Activated CD8-positive, alpha-beta T cell treated with anti-CD3 and anti-CD28 coated beads for 36 hours (primary cell): Measurements from ENCODE around the gene FBXO42. TPM values are rescaled to one million over a fixed set of nuclear protein-coding genes. Genes with fewer than 3 reads are reported as not detected.

Source experiments
- ATAC-seq: fragments of 200-7000 bp; cut with Tn5 transposase; one replicate; pipeline ENCODE4 v1.10.0; 2021; ENCODE audit warnings: mild to moderate bottlenecking, moderate library complexity
- CTCF ChIA-PET: fragments of 350-600 bp; sonication (Branson Sonifier 250); formaldehyde crosslinking; loops from one replicate; lab custom pipeline; 2021; ENCODE audit warnings: antibody characterized with exemption; lab: Charles Lee
- POLR2A ChIA-PET: fragments of 350-600 bp; sonication (Branson Sonifier 250); formaldehyde crosslinking; loops from one replicate; lab custom pipeline; 2021; ENCODE audit warnings: antibody characterized with exemption; lab: Charles Lee
- DNase-seq: peaks from one replicate; pipeline ENCODE4 v3.0.0-alpha.2; 2020
- H3K27ac Mint-ChIP-seq: one replicate; pipeline ENCODE4 v1.8.0; 2021; ENCODE audit warnings: mild to moderate bottlenecking, mixed read lengths
- H3K27me3 Mint-ChIP-seq: one replicate; pipeline ENCODE4 v1.8.0; 2021; ENCODE audit warnings: mixed read lengths
- H3K36me3 Mint-ChIP-seq: one replicate; pipeline ENCODE4 v1.8.0; 2021; ENCODE audit warnings: low read depth, mixed read lengths
- H3K4me1 Mint-ChIP-seq: one replicate; pipeline ENCODE4 v1.8.0; 2021; ENCODE audit warnings: low read depth, mixed read lengths
- H3K4me3 Mint-ChIP-seq: one replicate; pipeline ENCODE4 v1.8.0; 2021; ENCODE audit warnings: mild to moderate bottlenecking, moderate library complexity, mixed read lengths
- H3K9me3 Mint-ChIP-seq: one replicate; pipeline ENCODE4 v1.8.0; 2021; ENCODE audit warnings: mixed read lengths
- CTCF ChIP-seq: fragments of 200-600 bp; IDR thresholded peaks from one replicate; pipeline ENCODE4 v1.8.0; 2022; ENCODE audit warnings: antibody characterized with exemption, mild to moderate bottlenecking
- intact Hi-C: fragments of 100-400 bp; cut with micrococcal nuclease; formaldehyde crosslinking; loops from one replicate; pipeline ENCODE4 v1.10.0; 2022
- total RNA-seq, 2 experiments: library from RNA; stranded (reverse); gene quantifications; one replicate each; pipeline ENCODE4 v1.2.3, GENCODE V29; 2021

The FBXO42 gene
- total RNA-seq, 2 experiments from 2014 or later: 19.8 to 21.3 TPM

- peaks cover 19% of the 10 kb centered on the region for H3K4me1 Mint-ChIP-seq
- H3K27me3 Mint-ChIP-seq: no peaks in the 10 kb centered on the region
- TF ChIP-seq CTCF: no peak
- ATAC-seq (no peak), DNase-seq (no peak)
- H3K4me3 Mint-ChIP-seq: no peak overlapping the region
- H3K36me3 Mint-ChIP-seq: peaks cover 1% of the 10 kb centered on the region
- POLR2A ChIA-PET: interaction anchor here (0.7 kb wide), 1 partner anchor 14 kb away, joined by 4 read pairs; no protein-coding TSS in a partner anchor
- CTCF ChIA-PET: no interaction called here
- no peaks in the 10 kb centered on the region for H3K9me3 Mint-ChIP-seq
- H3K27ac Mint-ChIP-seq: no peak overlapping the region
- intact Hi-C loops: no loop called here
Measured at GRCh38 chr1:16321176-16321867, 31.0 kb downstream of the FBXO42 start.

GRCh38 chr1:16318555-16318954 lies 33.7 kb downstream of the FBXO42 start:
- Mint-ChIP-seq H3K4me3 (no peak overlapping the region), H3K9me3 (no peaks in the 10 kb centered on the region), H3K4me1 (peaks cover 17% of the 10 kb centered on the region), H3K27ac (no peak overlapping the region), H3K27me3 (no peaks in the 10 kb centered on the region), H3K36me3 (no peaks in the 10 kb centered on the region)
- ChIA-PET POLR2A (interaction anchor here (0.7 kb wide), 1 partner anchor 23 kb away, joined by 3 read pairs; no protein-coding TSS in a partner anchor), CTCF (no interaction called here)
- intact Hi-C loops: no loop called here
- no peak for TF ChIP-seq CTCF
- no peak for DNase-seq
- no peak for ATAC-seq

- TF ChIP-seq CTCF: no peak
- ChIA-PET CTCF (no interaction called here), POLR2A (no interaction called here)
- Mint-ChIP-seq H3K27ac (no peak overlapping the region), H3K9me3 (no peaks in the 10 kb centered on the region), H3K4me3 (no peak overlapping the region), H3K27me3 (no peaks in the 10 kb centered on the region), H3K36me3 (peaks cover 16% of the 10 kb centered on the region), H3K4me1 (peaks cover 6% of the 10 kb centered on the region)
- intact Hi-C loops: no loop called here
- DNase-seq: no peak
- ATAC-seq: no peak
Measured at GRCh38 chr1:16315437-16315836, 36.8 kb downstream of the FBXO42 start.

- no peak overlapping the region for H3K27ac Mint-ChIP-seq
- ChIA-PET CTCF (no interaction called here), POLR2A (interaction anchor here (0.6 to 0.7 kb wide), 2 partner anchors 14 to 74 kb away, joined by 3 to 4 read pairs; no protein-coding TSS in a partner anchor)
- intact Hi-C loops: no loop called here
- H3K27me3 Mint-ChIP-seq: no peaks in the 10 kb centered on the region
- H3K4me1 Mint-ChIP-seq: no peaks in the 10 kb centered on the region
- H3K36me3 Mint-ChIP-seq: peaks cover 39% of the 10 kb centered on the region
- no peaks in the 10 kb centered on the region for H3K9me3 Mint-ChIP-seq
- ATAC-seq (no peak), DNase-seq (no peak)
- TF ChIP-seq CTCF: no peak
- H3K4me3 Mint-ChIP-seq: no peak overlapping the region
Measured at GRCh38 chr1:16307222-16307621, 45.1 kb downstream of the FBXO42 start.
